Right atrium auricular region (tissue), 2 donors: ENCODE results near the gene C20orf202. TPM values are rescaled to one million over a fixed set of nuclear protein-coding genes. Genes with fewer than 3 reads are reported as not detected.

Source experiments
- DNase-seq: peaks from one replicate; pipeline ENCODE4 v3.0.0-alpha.2; 2019; ENCODE audit warnings: low spot score
- H3K27ac ChIP-seq, 2 donors: fragments of 200-600 bp; sonication (generic); 1 replicate in 1 of 2; 2 replicates in 1 of 2; pipeline ENCODE4 v1.5.1; 2016 to 2019
- H3K27me3 ChIP-seq, 2 donors: fragments of 200-600 bp; sonication (generic); one replicate each; pipeline versions ENCODE4 v1.5.1 to v1.6.0; 2017 to 2019
- H3K36me3 ChIP-seq: fragments of 200-600 bp; sonication (generic); one replicate; pipeline ENCODE4 v1.5.1; 2016
- H3K4me1 ChIP-seq, 2 donors: fragments of 200-600 bp; sonication (generic); one replicate each; pipeline versions ENCODE4 v1.5.1 to v1.6.0; 2017 to 2019
- H3K4me3 ChIP-seq, 2 donors: fragments of 200-600 bp; sonication (generic); 1 replicate in 1 of 2; 2 replicates in 1 of 2; pipeline ENCODE4 v1.5.1; 2017 to 2019; ENCODE audit warnings: mild to moderate bottlenecking in 1 of 2, moderate library complexity in 1 of 2
- H3K9me3 ChIP-seq, 2 donors: fragments of 200-600 bp; sonication (generic); one replicate each; pipeline ENCODE4 v1.5.1; 2019
- CTCF ChIP-seq, 2 donors: fragments of 200-600 bp; sonication (generic); IDR thresholded peaks; one replicate each; pipeline ENCODE4 v1.5.1; 2019; ENCODE audit warnings: antibody characterized with exemption in 2 of 2
- total RNA-seq, 2 donors: library from RNA; depleted of rRNA; stranded (reverse); fragments of >200 nt; gene quantifications; one replicate each; pipeline ENCODE4 v1.1.0, GENCODE V29; 2016

Gene C20orf202
- total RNA-seq, 2 donors from 2014 or later = 0.20 TPM; not detected in 1

DNA sequence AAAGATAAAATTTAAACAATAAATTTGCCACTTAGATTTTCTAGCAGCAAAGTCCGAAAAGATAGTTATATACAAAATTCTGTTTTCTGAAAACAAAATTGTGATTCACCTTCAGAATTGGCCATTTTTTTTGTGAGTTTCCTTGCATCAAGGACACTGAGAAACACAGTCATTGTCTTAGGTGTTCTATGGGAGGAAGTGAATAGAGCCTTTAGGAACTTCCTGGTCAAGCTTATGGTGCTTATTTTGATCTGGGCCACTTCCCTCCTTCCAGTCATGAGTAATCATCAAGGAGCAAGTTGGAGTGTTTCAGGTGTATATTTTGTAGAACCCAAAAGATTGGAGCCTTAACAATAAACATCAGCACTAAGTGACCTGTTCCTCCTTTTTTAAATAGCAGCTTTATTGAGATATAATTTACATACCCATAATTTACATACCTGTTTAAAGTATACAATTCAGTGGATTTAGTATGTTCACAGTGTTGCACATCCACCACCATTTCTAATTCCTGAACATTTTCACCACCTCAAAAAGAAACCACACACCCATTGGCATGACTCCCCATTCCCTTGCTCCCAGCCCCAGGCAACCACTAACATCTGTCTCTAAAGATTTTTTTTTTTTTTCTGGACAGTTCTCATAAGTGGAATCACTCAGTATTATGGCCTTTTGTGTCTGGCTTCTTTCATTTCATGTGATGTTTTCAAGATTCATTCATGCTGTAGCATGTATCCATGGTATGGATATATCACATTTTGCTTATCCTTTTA is 36.1 kb upstream of the C20orf202 start:
- Histone ChIP-seq H3K36me3 (peaks cover 81% of the 10 kb centered on the region), H3K9me3 (no peaks in the 10 kb centered on the region), H3K4me1 (no peaks in the 10 kb centered on the region), H3K4me3 (no peak overlapping the region), H3K27ac (no peak overlapping the region), H3K27me3 (no peaks in the 10 kb centered on the region)
- no peak for TF ChIP-seq CTCF (IDR thresholded peaks at IDR 0.05)
- no peak for DNase-seq

- no peak overlapping the region for H3K27ac ChIP-seq
- no peaks in the 10 kb centered on the region for H3K9me3 ChIP-seq
- H3K4me3 ChIP-seq = no peak overlapping the region
- H3K36me3 ChIP-seq = peaks cover 67% of the 10 kb centered on the region
- no peaks in the 10 kb centered on the region for H3K4me1 ChIP-seq
- no peak for TF ChIP-seq CTCF (IDR thresholded peaks at IDR 0.05)
- no peaks in the 10 kb centered on the region for H3K27me3 ChIP-seq
- DNase-seq = no peak
These were observed 34.0 kb upstream of the C20orf202 start for GRCh38 chr20:1169224-1169623.

GRCh38 chr20:1171461-1172093 is 31.7 kb upstream of the C20orf202 start:
- Histone ChIP-seq H3K36me3 (peaks cover 45% of the 10 kb centered on the region), H3K27ac (no peak overlapping the region), H3K4me3 (no peak overlapping the region), H3K27me3 (no peaks in the 10 kb centered on the region), H3K4me1 (no peaks in the 10 kb centered on the region), H3K9me3 (no peaks in the 10 kb centered on the region)
- TF ChIP-seq CTCF (IDR thresholded peaks at IDR 0.05) = no peak
- DNase-seq = no peak

- no peak for DNase-seq
- Histone ChIP-seq H3K9me3 (no peaks in the 10 kb centered on the region), H3K27ac (no peak overlapping the region), H3K36me3 (peaks cover 26% of the 10 kb centered on the region), H3K4me3 (no peak overlapping the region), H3K27me3 (no peaks in the 10 kb centered on the region), H3K4me1 (no peaks in the 10 kb centered on the region)
- TF ChIP-seq CTCF (IDR thresholded peaks at IDR 0.05) = no peak
These were observed 29.6 kb upstream of the C20orf202 start for GRCh38 chr20:1173698-1174097.

- Histone ChIP-seq H3K36me3 (peaks cover 15% of the 10 kb centered on the region), H3K9me3 (no peaks in the 10 kb centered on the region), H3K27ac (no peak overlapping the region), H3K4me3 (no peak overlapping the region), H3K27me3 (no peaks in the 10 kb centered on the region), H3K4me1 (no peaks in the 10 kb centered on the region)
- no peak for DNase-seq
- TF ChIP-seq CTCF (IDR thresholded peaks at IDR 0.05) = no peak
These were observed 28.5 kb upstream of the C20orf202 start for GRCh38 chr20:1174787-1175186.
